ENCODE measurements around the gene PFDN4. TPM values are rescaled to one million over a fixed set of nuclear protein-coding genes. Genes with fewer than 3 reads are reported as not detected.

Gene PFDN4
- total RNA-seq, 1 donor from 2014 or later: 92.4 TPM

- no peak for DNase-seq (ENCODE audit: low read depth, low spot score)
Measured at GRCh38 chr20:54267483-54268003, 59.7 kb downstream of the PFDN4 start.

DNA sequence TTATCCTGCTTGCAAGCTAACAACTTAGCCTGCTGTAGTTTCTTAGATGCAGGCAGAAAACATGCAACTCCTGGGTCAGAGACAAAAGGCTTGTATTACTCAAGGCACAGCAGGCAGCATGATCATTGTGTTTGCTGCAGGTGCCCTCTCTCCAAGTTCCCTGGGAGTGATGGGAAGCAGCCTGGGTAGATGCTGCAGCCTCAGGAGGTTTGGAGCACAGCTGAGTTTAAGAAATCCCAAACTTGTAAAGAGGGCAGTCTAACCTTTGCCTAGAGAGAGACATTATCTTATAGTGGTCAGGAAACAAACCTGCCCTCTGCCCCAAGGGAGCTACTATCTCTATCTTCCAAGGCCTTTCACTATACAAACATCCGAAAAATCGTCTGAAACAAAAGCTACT, 61.1 kb downstream of the PFDN4 start:
- DNase-seq (ENCODE audit: low read depth, low spot score): no peak

Other genes with a start within 250 kb of the PFDN4 start
- not detected in 2 replicates for gene BCAS1, start 137.5 kb upstream of the PFDN4 start, total RNA-seq
- gene CYP24A1, start 34.1 kb upstream of the PFDN4 start, total RNA-seq: not detected in 2 replicates